GM21619 (cell line): ENCODE data around the gene EPS8L1.
A peak's percentile ranks its signal among the peaks of the same experiment; 100 is the strongest.

ENCODE experiments used
- ATAC-seq: cut with Tn5 transposase; IDR thresholded peaks from one replicate; pipeline ENCODE4 v1.9.1; 2021; ENCODE audit not compliant: unreplicated experiment

The EPS8L1 gene

DNA sequence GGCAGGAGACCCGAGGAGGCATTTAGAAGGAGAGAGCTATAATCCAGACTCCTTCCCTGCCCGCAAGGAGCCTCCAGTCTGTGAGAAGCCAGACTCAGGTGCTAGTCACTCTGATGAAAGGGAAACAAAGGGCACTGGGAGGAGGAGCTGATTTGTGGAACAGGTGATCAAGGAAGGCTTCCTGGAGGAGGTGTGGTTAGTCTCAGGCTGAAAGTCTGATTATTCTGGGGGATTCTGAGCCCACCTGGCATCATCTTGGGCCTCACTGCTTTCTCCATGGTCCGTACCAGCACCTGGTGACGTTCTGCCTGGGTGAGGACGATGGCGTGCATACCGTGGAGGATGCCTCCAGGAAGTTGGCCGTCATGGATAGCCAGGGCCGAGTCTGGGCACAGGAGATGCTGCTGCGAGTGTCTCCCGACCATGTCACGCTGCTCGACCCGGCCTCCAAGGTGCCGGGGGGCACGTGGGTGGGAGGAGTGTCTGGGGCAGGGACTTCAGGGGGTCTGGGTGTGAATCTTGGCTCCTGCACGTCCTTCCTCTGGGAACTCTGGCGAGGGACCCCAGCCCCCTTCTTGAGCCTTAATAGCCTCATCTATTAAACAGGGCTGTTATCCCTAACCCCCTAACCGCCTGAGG is 3.9 kb downstream of the EPS8L1 start:
- ATAC-seq, result no peak

- no peak for ATAC-seq
Observed at GRCh38 chr19:55080121-55080967, 4.7 kb downstream of the EPS8L1 start.

GRCh38 chr19:55080968-55081769 is 5.5 kb downstream of the EPS8L1 start:
- peak; percentile 62 for ATAC-seq

DNA sequence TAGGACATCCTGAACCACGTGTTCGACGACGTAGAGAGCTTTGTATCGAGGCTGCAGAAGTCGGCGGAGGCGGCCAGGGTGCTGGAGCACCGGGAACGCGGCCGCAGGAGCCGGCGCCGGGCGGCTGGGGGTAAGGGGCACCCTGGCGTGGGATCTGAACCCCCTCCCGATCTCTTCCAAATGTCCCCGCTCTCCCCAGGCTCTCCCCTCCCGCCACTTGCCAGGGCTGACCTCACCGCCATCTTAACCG is 6.0 kb downstream of the EPS8L1 start:
- ATAC-seq, result no peak

DNA sequence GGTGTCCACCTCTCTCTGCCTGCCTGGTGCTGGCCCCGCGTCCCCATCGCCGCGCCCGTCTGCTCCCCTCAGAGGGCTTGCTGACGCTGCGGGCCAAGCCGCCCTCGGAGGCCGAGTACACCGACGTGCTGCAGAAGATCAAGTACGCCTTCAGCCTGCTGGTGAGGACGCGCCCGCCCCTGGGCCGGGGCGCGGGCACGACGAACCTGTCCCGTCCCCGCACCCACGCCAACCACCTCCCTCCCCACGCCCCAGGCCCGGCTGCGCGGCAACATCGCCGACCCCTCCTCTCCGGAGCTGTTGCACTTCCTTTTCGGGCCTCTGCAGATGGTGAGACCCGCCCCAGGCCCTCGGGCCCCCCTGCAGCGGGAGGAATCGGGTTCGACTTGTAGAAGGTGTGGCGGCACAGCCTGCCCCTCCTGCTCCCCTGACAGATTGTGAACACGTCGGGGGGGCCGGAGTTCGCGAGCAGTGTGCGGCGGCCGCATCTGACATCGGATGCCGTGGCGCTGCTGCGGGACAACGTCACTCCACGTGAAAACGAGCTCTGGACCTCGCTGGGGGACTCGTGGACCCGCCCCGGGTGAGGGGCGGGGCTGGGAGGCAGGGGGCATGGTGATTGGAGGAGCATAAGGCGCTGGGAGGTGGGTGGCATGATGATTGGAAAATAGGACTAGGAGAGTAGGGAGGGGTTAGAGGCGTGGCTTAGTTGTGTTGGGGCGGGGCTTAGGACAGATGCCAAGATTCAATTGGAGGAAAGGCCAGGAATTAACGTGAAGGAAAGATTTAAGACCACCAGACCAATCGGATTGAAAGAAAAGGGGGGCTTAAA is 6.6 kb downstream of the EPS8L1 start:
- no peak for ATAC-seq

GRCh38 chr19:55083004-55083850 is 7.6 kb downstream of the EPS8L1 start:
- no peak for ATAC-seq

GRCh38 chr19:55084416-55084815 is 8.7 kb downstream of the EPS8L1 start:
- ATAC-seq, result no peak

DNA sequence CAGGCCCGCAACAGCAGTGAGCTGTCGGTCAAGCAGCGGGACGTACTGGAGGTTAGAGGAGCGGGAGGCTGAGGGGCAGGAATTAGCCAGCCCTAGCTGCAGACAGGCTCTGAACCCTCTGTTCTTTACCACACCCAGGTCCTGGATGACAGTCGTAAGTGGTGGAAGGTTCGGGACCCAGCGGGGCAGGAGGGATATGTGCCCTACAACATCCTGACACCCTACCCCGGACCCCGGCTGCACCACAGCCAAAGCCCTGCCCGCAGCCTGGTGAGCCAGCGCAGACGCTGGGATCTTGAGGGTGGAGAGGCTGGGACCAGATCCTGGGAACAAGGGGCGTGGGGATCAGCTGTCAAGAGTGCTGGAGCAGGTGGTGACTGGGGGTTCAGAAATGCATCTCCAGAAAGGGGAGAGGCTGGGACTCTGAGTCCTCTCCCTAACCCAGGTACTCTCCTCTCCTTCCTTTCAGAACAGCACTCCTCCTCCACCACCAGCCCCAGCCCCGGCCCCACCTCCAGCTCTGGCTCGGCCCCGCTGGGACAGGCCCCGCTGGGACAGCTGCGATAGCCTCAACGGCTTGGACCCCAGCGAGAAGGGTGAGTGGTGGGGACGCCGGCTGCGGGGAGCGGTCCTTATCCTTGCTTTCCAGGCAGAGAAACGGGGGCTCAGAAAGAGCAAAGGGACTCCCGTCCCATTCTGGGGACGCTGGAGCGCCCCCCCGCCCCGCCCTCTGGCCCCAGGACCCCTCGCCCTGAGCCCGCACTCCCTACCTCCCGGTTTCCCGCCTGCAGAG is 10.4 kb downstream of the EPS8L1 start:
- no peak for ATAC-seq

DNA sequence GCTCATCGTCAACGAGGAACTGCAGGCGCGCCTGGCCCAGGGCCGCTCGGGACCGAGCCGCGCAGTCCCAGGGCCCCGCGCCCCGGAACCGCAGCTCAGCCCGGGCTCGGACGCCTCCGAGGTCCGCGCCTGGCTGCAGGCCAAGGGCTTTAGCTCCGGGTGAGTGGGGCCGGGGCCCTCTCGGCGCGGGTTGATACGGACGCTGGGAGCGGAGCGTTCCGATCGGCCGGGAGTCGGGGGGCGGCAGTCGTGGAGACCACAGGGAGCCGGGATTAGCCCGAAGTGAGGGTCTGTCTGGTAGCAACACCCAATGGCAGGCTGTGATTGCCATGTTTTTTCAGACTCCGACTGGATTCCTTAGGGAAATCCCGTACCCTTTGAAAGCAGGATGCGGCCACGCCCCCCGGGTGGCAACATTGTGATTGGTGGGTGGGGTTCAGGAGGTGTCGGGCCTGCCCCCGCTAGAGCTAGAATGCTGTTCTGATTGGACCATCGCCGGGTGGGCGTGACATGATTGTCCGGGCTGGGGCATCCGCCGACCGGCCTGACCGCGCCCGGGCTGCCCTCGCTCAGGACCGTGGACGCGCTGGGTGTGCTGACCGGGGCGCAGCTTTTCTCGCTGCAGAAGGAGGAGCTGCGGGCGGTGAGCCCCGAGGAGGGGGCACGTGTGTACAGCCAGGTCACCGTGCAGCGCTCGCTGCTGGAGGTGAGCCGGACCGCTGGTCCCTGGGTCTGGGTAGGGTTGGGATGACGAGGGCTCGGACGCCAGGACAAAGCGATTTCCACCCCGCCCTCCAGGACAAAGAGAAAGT is 11.3 kb downstream of the EPS8L1 start:
- peak; percentile 46 for ATAC-seq

GRCh38 chr19:55087542-55087901 is 11.9 kb downstream of the EPS8L1 start:
- no peak for ATAC-seq

GRCh38 chr19:55088021-55088451 is 12.4 kb downstream of the EPS8L1 start:
- no peak for ATAC-seq

- ATAC-seq, result no peak
Observed at GRCh38 chr19:55088543-55089341, 13.1 kb downstream of the EPS8L1 start.

DNA sequence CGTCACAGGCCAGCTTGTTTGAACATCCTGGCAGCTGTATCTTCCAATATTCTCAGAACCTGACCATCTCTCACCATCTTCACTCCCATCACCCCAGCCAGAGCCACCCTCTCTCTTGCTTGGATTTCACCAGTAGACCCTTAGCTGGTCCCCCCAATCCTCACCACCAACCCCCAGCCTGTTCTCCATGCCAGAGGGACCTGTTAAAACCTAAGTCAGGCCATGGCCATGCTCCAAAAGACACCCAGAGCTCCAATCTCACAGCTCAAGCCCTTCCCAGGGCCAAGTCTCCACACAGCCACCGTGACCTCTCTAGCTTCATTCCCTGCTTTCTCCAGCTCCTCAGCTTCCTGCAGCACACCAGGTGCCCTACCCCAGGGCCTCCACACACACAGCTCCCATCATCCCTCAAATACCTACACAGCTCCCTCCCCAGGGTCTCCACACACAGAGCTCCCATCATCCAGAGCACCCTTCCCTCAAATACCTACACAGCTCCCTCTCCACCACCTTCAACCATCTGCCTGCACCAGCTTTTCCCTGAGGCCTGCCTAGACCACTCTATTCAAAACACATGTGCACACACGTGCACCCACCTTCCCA is 13.8 kb downstream of the EPS8L1 start:
- ATAC-seq, result no peak

GRCh38 chr19:55090564-55090963 is 14.9 kb downstream of the EPS8L1 start:
- ATAC-seq, result no peak

DNA sequence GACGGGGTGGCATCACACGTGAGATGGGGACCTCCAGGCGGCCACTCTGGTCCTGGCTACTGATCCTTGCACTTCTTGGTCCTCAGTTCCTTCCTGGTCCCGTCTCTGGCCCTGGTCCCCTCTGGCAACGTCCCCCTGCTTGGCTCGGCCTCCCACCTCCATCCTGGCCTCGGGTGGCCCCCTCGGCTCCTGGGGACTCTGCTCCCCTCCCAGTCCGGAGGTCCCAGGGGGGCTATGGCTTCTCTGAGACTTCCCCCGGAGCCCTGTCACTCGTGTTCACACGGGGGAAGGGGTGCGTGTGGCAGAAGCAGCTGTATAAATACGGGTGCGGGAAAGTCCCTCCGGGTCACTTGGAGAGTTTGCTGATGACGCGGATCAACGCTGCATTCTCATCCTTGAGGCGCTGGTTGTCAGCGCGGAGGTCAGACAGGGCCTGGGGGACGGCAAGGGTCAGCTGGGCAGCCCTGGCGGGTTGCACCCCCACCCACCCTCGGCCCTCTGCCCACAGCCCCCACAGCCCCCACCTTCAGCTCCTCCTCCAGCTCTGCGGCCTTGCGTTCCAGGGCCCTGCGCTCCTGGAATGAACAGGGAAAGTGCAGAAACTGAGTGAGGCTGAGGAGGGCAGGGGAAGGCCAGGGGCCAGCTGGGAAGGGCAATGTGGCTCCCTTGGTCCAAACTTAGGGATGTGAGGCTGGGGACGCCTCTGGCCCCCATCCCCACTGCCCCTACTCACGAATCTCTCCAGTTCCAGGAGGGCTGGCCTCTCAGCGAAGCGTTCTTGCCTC is 15.6 kb downstream of the EPS8L1 start:
- no peak for ATAC-seq

DNA sequence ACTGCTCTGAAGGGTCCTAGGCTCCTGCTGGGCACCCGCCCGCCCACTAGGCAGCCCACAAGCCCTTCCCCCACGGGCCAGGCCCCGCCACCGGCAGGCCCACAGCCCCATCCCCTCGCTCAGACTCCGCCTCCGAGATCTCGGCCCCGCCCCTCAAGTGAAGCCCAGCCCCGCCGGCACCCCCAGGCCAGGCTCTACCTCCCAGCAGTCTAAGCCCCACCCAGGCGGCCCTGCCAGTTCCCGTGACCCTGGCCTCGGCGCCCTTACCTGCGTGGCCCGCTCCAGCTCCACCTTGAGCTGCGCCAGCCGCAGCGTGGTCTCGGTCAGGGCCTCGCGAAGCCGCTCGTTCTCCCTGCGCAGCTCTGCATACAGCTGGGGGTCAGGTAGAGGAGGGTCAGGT is 16.3 kb downstream of the EPS8L1 start:
- ATAC-seq, result no peak
